HG03139 (cell line): ENCODE data around the gene POLG.

ENCODE experiments used
- ATAC-seq: cut with Tn5 transposase; IDR thresholded peaks from one replicate; pipeline ENCODE4 v1.9.1; 2021; ENCODE audit not compliant: unreplicated experiment

POLG gene

GRCh38 chr15:89356634-89357298 lies 22.1 kb upstream of the POLG start:
- ATAC-seq = no peak

- ATAC-seq = no peak
These were observed 19.4 kb upstream of the POLG start for GRCh38 chr15:89353991-89354390.

- ATAC-seq = no peak
These were observed 17.9 kb upstream of the POLG start for GRCh38 chr15:89352476-89352875.

- no peak for ATAC-seq
These were observed 14.6 kb upstream of the POLG start for GRCh38 chr15:89349206-89349558.

- no peak for ATAC-seq
These were observed 12.1 kb upstream of the POLG start for GRCh38 chr15:89346516-89347231.

- ATAC-seq = no peak
These were observed 10.6 kb upstream of the POLG start for GRCh38 chr15:89345248-89345647.

GRCh38 chr15:89342840-89343239 lies 8.2 kb upstream of the POLG start:
- ATAC-seq = no peak

GRCh38 chr15:89341316-89342005 lies 6.8 kb upstream of the POLG start:
- no peak for ATAC-seq

- no peak for ATAC-seq
These were observed 5.9 kb upstream of the POLG start for GRCh38 chr15:89340573-89340972.

- ATAC-seq = no peak
These were observed 3.4 kb upstream of the POLG start for GRCh38 chr15:89338036-89338435.

- ATAC-seq = peak; percentile 18
These were observed 846 bp upstream of the POLG start for GRCh38 chr15:89335298-89336041.

- no peak for ATAC-seq
These were observed 590 bp downstream of the POLG start for GRCh38 chr15:89333959-89334509.

GRCh38 chr15:89333011-89333860 lies 1.4 kb downstream of the POLG start:
- ATAC-seq = no peak

- no peak for ATAC-seq
These were observed 2.2 kb downstream of the POLG start for GRCh38 chr15:89332446-89332845.

- no peak for ATAC-seq
These were observed 3.6 kb downstream of the POLG start for GRCh38 chr15:89330881-89331595.

- no peak for ATAC-seq
These were observed 4.5 kb downstream of the POLG start for GRCh38 chr15:89330119-89330518.

GRCh38 chr15:89329329-89330084 lies 5.1 kb downstream of the POLG start:
- ATAC-seq = no peak

- no peak for ATAC-seq
These were observed 6.0 kb downstream of the POLG start for GRCh38 chr15:89328398-89329254.
